GM18499 (cell line): ENCODE data around the gene MT1E.
A peak's percentile ranks its signal among the peaks of the same experiment; 100 is the strongest.

ENCODE experiments used
- ATAC-seq: cut with Tn5 transposase; IDR thresholded peaks from one replicate; pipeline ENCODE4 v1.9.1; 2021; ENCODE audit warnings: moderate number of reproducible peaks; ENCODE audit not compliant: insufficient read depth, unreplicated experiment

Gene MT1E

GRCh38 chr16:56623637-56624036, 1.9 kb upstream of the MT1E start:
- ATAC-seq = no peak

- no peak for ATAC-seq
These were observed 518 bp downstream of the MT1E start for GRCh38 chr16:56625943-56626654.

GRCh38 chr16:56626685-56627084, 1.1 kb downstream of the MT1E start:
- no peak for ATAC-seq

GRCh38 chr16:56628486-56629350, 3.1 kb downstream of the MT1E start:
- ATAC-seq = no peak

- ATAC-seq = no peak
These were observed 4.0 kb downstream of the MT1E start for GRCh38 chr16:56629531-56629930.

- peak; percentile 88 for ATAC-seq
These were observed 4.6 kb downstream of the MT1E start for GRCh38 chr16:56630134-56630533.

- no peak for ATAC-seq
These were observed 5.6 kb downstream of the MT1E start for GRCh38 chr16:56631197-56631596.

- ATAC-seq = no peak
These were observed 6.2 kb downstream of the MT1E start for GRCh38 chr16:56631832-56632155.

GRCh38 chr16:56632156-56632847, 6.7 kb downstream of the MT1E start, which contains the start of gene MT1M:
TSS of gene MT1M (plus strand) at chr16:56632659. CDS start at chr16:56632732, 73 bp downstream.
- ATAC-seq = no peak

- ATAC-seq = no peak
These were observed 7.3 kb downstream of the MT1E start for GRCh38 chr16:56632848-56633365.

- ATAC-seq = no peak
These were observed 8.0 kb downstream of the MT1E start for GRCh38 chr16:56633535-56633934.

GRCh38 chr16:56634715-56635440, 9.3 kb downstream of the MT1E start:
- ATAC-seq = no peak

- ATAC-seq = no peak
These were observed 9.9 kb downstream of the MT1E start for GRCh38 chr16:56635441-56635967.

- ATAC-seq = no peak
These were observed 11.2 kb downstream of the MT1E start for GRCh38 chr16:56636616-56637413.

- ATAC-seq = no peak
These were observed 12.5 kb downstream of the MT1E start, which contains the start of gene MT1A for GRCh38 chr16:56637814-56638750. TSS of gene MT1A (plus strand) at chr16:56638666. CDS start at chr16:56638739, 73 bp downstream.

- no peak for ATAC-seq
These were observed 13.5 kb downstream of the MT1E start for GRCh38 chr16:56639045-56639444.

GRCh38 chr16:56640076-56640475, 14.5 kb downstream of the MT1E start:
- no peak for ATAC-seq

GRCh38 chr16:56641166-56641565, 15.6 kb downstream of the MT1E start:
- ATAC-seq = no peak
